Spleen (tissue), 11 donors: ENCODE results near the gene ZNF697. TPM values are rescaled to one million over a fixed set of nuclear protein-coding genes. Genes with fewer than 3 reads are reported as not detected.

Experiments used
- DNase-seq: peaks from one replicate; pipeline ENCODE4 v3.0.0-alpha.2; 2020
- H3K27ac ChIP-seq, 8 donors: fragments of 200-600 bp; sonication (generic) in 7 of 8; 1 replicate in 4 of 8; 2 replicates in 4 of 8; pipeline versions ENCODE4 v1.5.0 to v1.8.0; 2016 to 2021; ENCODE audit warnings: inconsistent platforms in 4 of 8, mild to moderate bottlenecking in 4 of 8, moderate library complexity in 1 of 8
- H3K27me3 ChIP-seq, 7 donors: fragments of 200-600 bp; sonication (generic) in 6 of 7; replicated peaks in 1 of 7; 1 replicate in 4 of 7; 2 replicates in 3 of 7; pipeline versions ENCODE4 v1.5.0 to v1.8.0; 2016 to 2021; ENCODE audit warnings: inconsistent platforms in 3 of 7, mild to moderate bottlenecking in 1 of 7
- H3K36me3 ChIP-seq, 6 donors: fragments of 200-600 bp; sonication (generic) in 5 of 6; 1 replicate in 4 of 6; 2 replicates in 2 of 6; pipeline versions ENCODE4 v1.5.0 to v1.8.0; 2016 to 2021; ENCODE audit warnings: inconsistent platforms in 2 of 6
- H3K4me1 ChIP-seq, 6 donors: fragments of 200-600 bp; sonication (generic) in 5 of 6; 1 replicate in 3 of 6; 2 replicates in 3 of 6; pipeline versions ENCODE4 v1.5.0 to v1.8.0; 2016 to 2021; ENCODE audit warnings: inconsistent platforms in 3 of 6
- H3K4me3 ChIP-seq, 8 donors: fragments of 200-600 bp; sonication (generic) in 7 of 8; 1 replicate in 4 of 8; 2 replicates in 4 of 8; pipeline versions ENCODE4 v1.5.0 to v1.8.0; 2016 to 2021; ENCODE audit warnings: inconsistent platforms in 4 of 8, mild to moderate bottlenecking in 4 of 8, moderate library complexity in 2 of 8
- H3K9me3 ChIP-seq, 8 donors: fragments of 200-600 bp; sonication (generic) in 7 of 8; 1 replicate in 4 of 8; 2 replicates in 4 of 8; pipeline versions ENCODE4 v1.5.0 to v1.8.0; 2016 to 2021; ENCODE audit warnings: inconsistent platforms in 4 of 8
- CTCF ChIP-seq, 11 experiments: fragments of 200-600 bp in 7 of 11; fragments of 450-650 bp in 4 of 11; sonication (generic) in 4 of 11; IDR thresholded peaks in 8 of 11; conservative IDR thresholded peaks in 3 of 11; 1 replicate in 7 of 11; 2 replicates in 4 of 11; pipeline versions ENCODE4 v1.4.0 to v1.8.0; 2016 to 2021; ENCODE audit warnings: antibody characterized with exemption in 11 of 11, inconsistent platforms in 4 of 11, mild to moderate bottlenecking in 1 of 11
- POLR2A ChIP-seq, 3 donors: fragments of 450-650 bp; IDR thresholded peaks; one replicate each; pipeline ENCODE4 v1.5.1; 2017; ENCODE audit warnings: antibody characterized with exemption in 3 of 3, mild to moderate bottlenecking in 1 of 3
- POLR2AphosphoS5 ChIP-seq, 3 donors: sonication (generic); formaldehyde crosslinking; IDR thresholded peaks; one replicate each; pipeline ENCODE4 v1.5.1; 2017; ENCODE audit warnings: antibody characterized with exemption in 3 of 3
- WGBS, 5 donors: extraction: QIAGEN DNeasy Blood & Tissue Kit in 3 of 5; methylation state at CpG; one replicate each; pipeline versions ENCODE4 v1.1.5 to v1.1.7; 2013 to 2018; 5-methylcytosine and 5-hydroxymethylcytosine counted together
- intact Hi-C: fragments of 100-400 bp; cut with DNase I; formaldehyde crosslinking; loops from one replicate; pipeline ENCODE4 v1.15.0; 2023; ENCODE audit warnings: low total_unique reads
- polyA plus RNA-seq, 3 donors: library from polyadenylated mRNA; stranded (reverse); fragments of 200-250 nt; gene quantifications; one replicate each; pipeline ENCODE4 v1.2.1, GENCODE V29; 2013
- total RNA-seq, 7 donors: library from RNA; depleted of rRNA in 3 of 7; stranded (reverse); fragments of >200 nt in 3 of 7; fragmentation: NEBNext Ultra II Directional in 4 of 7; extraction: Animal tissue kit (Norgen Biotek cat#: 25700) in 4 of 7; gene quantifications; one replicate each; pipeline versions ENCODE4 v1.1.0 to v1.2.1, GENCODE V29; 2016 to 2021
- donor health status: healthy with polysubstance abuse.
- donor health status: DM: no; HTN: no; CAD: no; lungs with moderate emphysema.
- donor health status: DM: no; HTN: no; CAD: no.
- donor health status: Bipolar disorder and iron deficiency.
- donor health status: healthy.
- donor health status: DM: no; HTN: no; CAD: no.
- donor health status: DM: yes; HTN: yes; CAD: no.

ZNF697 gene
- total and polyA plus RNA-seq, 10 donors, result 0.38 to 6.6 (median 5.5) TPM

- no peak for TF ChIP-seq POLR2AphosphoS5 (IDR thresholded peaks at IDR 0.05)
- no peak for TF ChIP-seq POLR2A (IDR thresholded peaks at IDR 0.05)
- no peak for TF ChIP-seq CTCF (IDR thresholded peaks at IDR 0.05 in 8 of 11, conservative IDR thresholded peaks at IDR 0.05 in 3 of 11)
- H3K9me3 ChIP-seq, result no peaks in the 10 kb centered on the region
- intact Hi-C loops, result no loop called here
- WGBS, 5 donors, result 58 to 74% (median 69%) methylated on average over 1 of the region's 1 CpG
- no peak overlapping the region for H3K27ac ChIP-seq
- peaks cover 0 to 4% (median 0%) of the 10 kb centered on the region in 7 donors for H3K27me3 ChIP-seq
- no peaks in the 10 kb centered on the region for H3K4me1 ChIP-seq
- H3K36me3 ChIP-seq, result no peaks in the 10 kb centered on the region
- no peak for DNase-seq
- no peak overlapping the region for H3K4me3 ChIP-seq
Observed at GRCh38 chr1:119600976-119601375, 47.1 kb downstream of the ZNF697 start.

DNA sequence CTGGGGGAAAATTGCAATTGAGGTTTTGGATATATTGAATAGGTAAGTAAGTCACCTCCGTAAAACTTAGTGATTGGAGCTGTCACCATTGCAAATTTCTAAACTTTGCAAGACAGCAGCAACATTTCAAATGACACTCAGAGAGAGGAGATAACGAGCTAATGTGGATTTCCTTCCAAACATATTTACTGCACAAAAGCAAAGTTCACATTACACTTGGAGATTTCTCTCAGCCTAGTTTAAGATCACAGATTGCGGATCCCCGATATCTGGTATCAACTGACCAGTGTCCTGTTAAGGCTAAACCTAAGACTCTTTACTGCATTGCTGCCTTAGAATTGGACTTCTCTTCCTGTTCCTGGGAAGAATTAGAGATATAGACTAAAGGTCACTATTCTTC, 47.5 kb downstream of the ZNF697 start:
- H3K36me3 ChIP-seq, result no peaks in the 10 kb centered on the region
- H3K9me3 ChIP-seq, result no peaks in the 10 kb centered on the region
- intact Hi-C loops, result no loop called here
- H3K27me3 ChIP-seq, result peaks cover 0 to 4% (median 0%) of the 10 kb centered on the region in 7 donors
- H3K4me3 ChIP-seq, result no peak overlapping the region
- DNase-seq, result no peak
- WGBS, 5 donors, result 85 to 95% (median 89%) methylated on average over 4 of the region's 4 CpGs
- no peaks in the 10 kb centered on the region for H3K4me1 ChIP-seq
- no peak overlapping the region for H3K27ac ChIP-seq
- TF ChIP-seq CTCF (IDR thresholded peaks at IDR 0.05 in 8 of 11, conservative IDR thresholded peaks at IDR 0.05 in 3 of 11) (no peak), POLR2AphosphoS5 (IDR thresholded peaks at IDR 0.05) (no peak), POLR2A (IDR thresholded peaks at IDR 0.05) (no peak)

GRCh38 chr1:119595606-119596005, 52.5 kb downstream of the ZNF697 start:
- no peaks in the 10 kb centered on the region for H3K4me1 ChIP-seq
- H3K9me3 ChIP-seq, result no peaks in the 10 kb centered on the region
- TF ChIP-seq POLR2AphosphoS5 (IDR thresholded peaks at IDR 0.05), result no peak
- TF ChIP-seq POLR2A (IDR thresholded peaks at IDR 0.05), result no peak
- TF ChIP-seq CTCF (IDR thresholded peaks at IDR 0.05 in 8 of 11, conservative IDR thresholded peaks at IDR 0.05 in 3 of 11), result no peak
- WGBS, 5 donors, result 78 to 95% (median 84%) methylated on average over 2 of the region's 2 CpGs
- no peak for DNase-seq
- no peak overlapping the region for H3K27ac ChIP-seq
- H3K4me3 ChIP-seq, result no peak overlapping the region
- no peaks in the 10 kb centered on the region for H3K36me3 ChIP-seq
- intact Hi-C loops, result no loop called here
- no peaks in the 10 kb centered on the region for H3K27me3 ChIP-seq

- intact Hi-C loops, result no loop called here
- 82 to 90% (median 86%) methylated on average over 2 of the region's 2 CpGs for WGBS, 5 donors
Observed at GRCh38 chr1:119595168-119595567, 52.9 kb downstream of the ZNF697 start.

More at GRCh38 chr1:119595168-119595567, 52.9 kb downstream of the ZNF697 start:
- Histone ChIP-seq H3K4me1 (no peaks in the 10 kb centered on the region), H3K4me3 (no peak overlapping the region), H3K27ac (no peak overlapping the region), H3K9me3 (no peaks in the 10 kb centered on the region), H3K36me3 (no peaks in the 10 kb centered on the region), H3K27me3 (no peaks in the 10 kb centered on the region)
- no peak for TF ChIP-seq POLR2A (IDR thresholded peaks at IDR 0.05)
- no peak for TF ChIP-seq CTCF (IDR thresholded peaks at IDR 0.05 in 8 of 11, conservative IDR thresholded peaks at IDR 0.05 in 3 of 11)
- TF ChIP-seq POLR2AphosphoS5 (IDR thresholded peaks at IDR 0.05), result no peak
- DNase-seq, result no peak
